Caki2 (cell line): ENCODE data around the gene RNF224. TPM values are rescaled to one million over a fixed set of nuclear protein-coding genes. Genes with fewer than 3 reads are reported as not detected.

Experiments
- DNase-seq: peaks from one replicate; pipeline ENCODE4 v3.0.0-alpha.2; 2015; ENCODE audit warnings: low read depth
- in situ Hi-C: cut with HindIII; loops from 2 replicates; pipeline ENCODE4 v1.10.0; 2016; ENCODE audit warnings: low sequenced_read_pairs, low pct_unique_long_range_greater_than_20kb, mixed read lengths
- total RNA-seq: library from RNA; depleted of rRNA; stranded (reverse); fragments of >200 nt; shearing (Covaris generic); gene quantifications from 2 replicates; pipeline ENCODE4 v1.2.3, GENCODE V29; 2014; ENCODE audit warnings: low replicate concordance

The RNF224 gene
- total RNA-seq, 1 experiment from 2014 or later, result not detected

DNA sequence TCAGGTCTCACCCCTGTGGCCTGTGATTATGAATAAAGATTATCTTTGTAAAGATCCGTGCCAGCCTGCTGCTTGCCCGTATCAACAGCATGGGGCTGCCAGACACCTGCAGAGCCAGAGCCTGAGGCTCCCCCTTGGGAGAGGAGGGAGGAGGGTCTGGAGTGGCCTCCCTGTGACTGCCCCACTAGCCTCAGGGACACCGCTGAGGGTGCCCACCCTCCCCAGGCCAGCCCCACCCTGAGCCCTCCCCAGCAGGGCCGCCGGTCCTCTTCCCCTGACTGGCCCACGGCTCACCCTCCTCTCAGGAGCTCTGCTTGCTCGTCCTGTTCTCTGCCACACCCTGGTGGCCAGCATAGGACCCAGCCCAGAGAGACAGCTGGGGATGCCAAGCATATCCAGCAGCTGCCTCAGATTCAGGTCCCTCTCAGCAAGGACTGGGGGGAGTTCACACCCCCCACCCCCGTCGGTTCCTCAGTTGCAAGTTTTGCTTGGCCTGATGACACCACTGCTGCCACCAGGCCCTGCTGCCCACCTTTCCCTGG lies 36.9 kb upstream of the RNF224 start:
- in situ Hi-C loops, result no loop called here
- peak; percentile 16 for DNase-seq

DNA sequence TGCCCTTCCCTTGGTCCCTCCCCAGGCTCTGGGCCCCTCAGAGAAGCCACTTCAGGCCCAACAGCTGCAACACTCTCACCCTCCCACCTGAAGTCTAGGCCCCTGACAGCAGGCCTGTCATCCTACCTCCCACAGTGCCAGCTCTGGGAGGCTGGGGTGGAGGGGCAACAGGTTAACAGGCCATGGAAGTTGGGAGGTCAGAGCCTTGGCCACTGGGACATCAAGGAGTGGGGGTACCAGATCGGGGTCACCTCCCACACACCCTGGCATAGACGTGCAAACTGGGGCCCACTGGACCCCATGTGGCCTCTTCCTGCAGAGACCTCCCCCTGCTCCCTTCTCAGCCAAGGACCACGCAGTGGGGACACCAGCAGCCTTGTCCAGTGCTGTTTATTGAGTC lies 36.1 kb upstream of the RNF224 start:
- in situ Hi-C loops, result no loop called here
- no peak for DNase-seq

DNA sequence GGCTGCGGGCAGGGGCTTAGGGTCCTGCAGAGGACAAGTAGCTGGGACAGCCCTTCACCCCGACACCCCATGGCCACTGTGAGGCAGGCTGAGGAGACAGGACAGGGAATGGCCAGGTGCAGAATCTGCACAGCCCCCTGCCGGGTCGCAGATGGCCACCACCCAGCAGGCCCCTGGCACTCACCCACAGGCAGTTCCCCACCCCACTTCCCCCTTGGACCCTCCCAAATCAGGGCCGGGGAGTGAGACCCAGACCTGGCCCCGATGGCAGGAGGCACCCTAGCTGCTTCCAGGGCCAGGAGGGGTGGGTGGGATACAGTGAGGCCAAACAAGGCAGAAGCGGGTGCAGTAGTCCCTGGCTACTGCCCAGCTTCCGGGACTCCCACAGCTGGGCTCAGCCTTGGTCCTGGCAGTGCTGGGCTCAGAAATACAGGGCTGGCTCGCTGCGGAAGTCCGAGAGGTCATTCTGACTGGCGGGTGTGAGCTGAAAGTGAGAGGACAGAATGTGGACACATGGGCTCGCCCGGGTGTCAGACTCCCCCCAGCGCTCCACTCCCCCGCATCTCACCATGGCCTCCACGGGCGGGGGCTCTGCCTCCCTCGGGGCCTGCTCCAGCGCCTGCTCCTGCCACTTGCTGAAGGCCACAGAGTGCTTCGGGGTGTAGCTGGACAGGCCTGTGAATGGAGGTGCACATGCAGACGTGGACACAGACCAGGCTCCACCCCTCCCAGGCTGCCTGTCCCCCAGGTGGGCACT lies 35.4 kb upstream of the RNF224 start:
- DNase-seq, result no peak
- in situ Hi-C loops, result no loop called here

DNA sequence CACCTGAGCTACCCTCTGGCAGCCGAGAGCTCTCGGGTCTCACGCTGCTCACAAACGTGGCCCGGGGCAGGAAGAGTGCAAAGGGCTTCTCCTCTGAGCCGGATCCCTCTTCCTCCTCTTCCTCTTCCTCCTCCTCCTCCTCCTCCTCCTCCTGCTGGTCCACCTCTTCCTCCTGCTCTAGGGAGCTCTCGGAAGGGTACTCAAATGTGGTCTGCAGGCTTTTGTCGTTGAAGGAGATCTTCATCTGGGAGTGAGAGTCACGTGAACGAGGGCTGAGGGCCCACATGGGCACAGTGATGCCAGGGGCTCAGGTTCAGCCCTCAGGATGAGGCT lies 34.9 kb upstream of the RNF224 start:
- DNase-seq, result no peak
- in situ Hi-C loops, result no loop called here

DNA sequence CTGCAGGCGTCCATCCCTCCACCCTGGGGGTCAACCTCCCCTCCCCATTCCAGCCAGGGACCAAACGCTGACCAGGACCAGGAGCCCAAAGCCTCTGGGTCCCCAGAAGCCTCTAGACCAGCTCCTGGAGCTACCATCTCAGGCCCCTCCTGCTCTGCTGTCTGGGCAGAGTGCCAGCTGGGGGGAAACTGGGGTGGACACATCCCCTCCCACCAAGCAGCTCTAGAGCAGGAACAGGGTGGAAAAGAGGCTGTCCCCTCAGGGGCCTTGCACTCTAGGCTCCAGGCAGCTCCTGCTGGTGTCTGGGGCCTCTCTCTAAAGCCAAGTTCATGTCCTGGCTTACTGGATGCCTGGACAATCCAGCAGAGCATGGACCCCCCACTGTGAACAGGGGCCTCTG lies 34.4 kb upstream of the RNF224 start:
- DNase-seq, result no peak
- in situ Hi-C loops, result no loop called here

DNA sequence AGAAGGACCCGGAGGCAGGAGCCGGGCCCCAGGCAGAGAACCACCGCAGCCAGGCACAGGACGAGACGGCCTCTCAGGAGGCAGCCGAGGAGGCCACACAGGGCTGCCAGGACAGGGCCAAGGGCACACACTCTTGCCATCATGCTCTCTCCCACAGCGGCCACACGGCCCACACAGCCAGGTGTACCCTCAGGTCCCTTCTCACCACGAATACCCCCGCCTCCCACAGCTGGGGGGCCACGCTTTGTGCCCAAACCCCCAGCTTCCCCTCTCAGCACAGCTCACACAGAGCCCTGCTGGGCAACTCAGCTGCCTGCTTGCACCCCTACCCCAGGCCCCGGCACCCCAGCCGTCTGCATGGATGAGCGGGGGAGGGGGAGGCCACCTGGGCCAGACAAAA lies 33.5 kb upstream of the RNF224 start:
- no peak for DNase-seq
- in situ Hi-C loops, result no loop called here

DNA sequence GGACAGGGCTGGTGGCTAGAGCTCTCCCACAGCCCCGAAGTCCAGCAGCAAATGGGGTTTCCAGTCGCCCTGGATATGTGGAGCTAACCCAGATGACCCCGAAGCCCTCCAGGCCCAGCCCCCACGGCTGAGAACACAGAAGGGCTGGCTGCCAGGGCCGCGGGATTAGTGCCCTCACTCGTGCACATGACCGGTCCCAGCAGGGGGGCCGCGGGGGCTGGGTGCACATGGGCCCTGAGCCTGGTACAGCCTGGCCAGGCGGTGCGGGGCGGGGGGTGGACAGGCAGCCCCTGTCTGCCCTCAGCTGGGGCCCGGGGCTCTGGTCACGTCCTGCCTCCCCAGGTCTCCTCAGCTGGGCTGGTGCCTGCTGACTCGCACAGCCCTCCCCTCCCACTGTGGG lies 32.9 kb upstream of the RNF224 start:
- in situ Hi-C loops, result no loop called here
- no peak for DNase-seq

DNA sequence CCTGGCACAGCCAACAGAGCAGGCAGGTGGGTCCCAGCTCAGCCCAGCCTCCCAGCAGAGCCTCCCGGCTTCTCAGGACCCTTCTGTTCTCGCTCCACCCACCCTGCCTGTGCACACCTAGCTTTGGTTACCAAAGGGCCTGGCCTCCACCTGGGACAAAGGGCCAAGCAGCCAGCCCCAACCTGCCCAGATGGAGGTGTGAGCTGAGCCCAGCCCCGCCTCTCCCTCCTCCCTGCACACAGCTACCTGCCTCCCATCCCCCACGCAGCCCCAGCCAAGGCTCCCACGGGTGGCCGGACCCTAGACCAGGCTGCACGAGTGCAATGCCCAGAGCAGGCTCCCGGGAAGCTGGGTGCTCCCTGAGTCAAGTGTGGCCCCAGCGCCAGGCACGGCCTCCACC lies 32.4 kb upstream of the RNF224 start:
- in situ Hi-C loops, result no loop called here
- DNase-seq, result no peak

DNA sequence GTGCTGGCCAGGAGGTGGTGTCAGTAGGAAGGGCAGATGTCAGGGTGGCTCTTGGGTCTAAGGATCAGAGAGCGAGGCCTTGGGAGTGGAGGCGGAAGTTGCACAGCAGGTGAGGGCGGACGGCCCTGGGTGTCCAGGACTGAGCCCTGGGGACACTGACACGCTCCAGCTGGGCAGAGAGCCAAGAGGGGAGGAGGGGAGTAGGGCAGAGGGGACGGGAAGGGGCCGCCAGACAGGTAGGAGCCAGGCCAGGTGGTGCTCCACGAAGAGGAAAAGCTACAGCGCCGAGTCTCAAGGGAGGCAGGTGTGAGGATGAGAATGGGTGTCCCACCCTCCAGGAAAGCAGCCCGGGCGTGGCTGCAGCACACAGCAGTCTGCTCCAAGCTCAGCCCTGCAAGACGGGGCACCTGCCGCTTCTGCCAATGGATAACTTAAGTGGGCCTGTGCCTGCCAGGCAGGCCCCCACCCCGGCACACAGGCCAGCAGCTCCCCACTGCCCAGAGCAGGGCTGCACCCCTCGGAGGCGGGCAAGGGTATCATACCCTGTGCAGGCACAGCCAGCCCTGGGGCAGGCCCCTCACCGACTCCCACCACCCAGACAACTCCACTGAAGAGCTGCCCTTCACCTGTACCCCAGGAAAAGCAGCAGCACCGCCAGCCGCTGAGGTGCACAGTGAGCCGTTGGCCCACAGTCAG lies 31.6 kb upstream of the RNF224 start:
- in situ Hi-C loops, result no loop called here
- no peak for DNase-seq

DNA sequence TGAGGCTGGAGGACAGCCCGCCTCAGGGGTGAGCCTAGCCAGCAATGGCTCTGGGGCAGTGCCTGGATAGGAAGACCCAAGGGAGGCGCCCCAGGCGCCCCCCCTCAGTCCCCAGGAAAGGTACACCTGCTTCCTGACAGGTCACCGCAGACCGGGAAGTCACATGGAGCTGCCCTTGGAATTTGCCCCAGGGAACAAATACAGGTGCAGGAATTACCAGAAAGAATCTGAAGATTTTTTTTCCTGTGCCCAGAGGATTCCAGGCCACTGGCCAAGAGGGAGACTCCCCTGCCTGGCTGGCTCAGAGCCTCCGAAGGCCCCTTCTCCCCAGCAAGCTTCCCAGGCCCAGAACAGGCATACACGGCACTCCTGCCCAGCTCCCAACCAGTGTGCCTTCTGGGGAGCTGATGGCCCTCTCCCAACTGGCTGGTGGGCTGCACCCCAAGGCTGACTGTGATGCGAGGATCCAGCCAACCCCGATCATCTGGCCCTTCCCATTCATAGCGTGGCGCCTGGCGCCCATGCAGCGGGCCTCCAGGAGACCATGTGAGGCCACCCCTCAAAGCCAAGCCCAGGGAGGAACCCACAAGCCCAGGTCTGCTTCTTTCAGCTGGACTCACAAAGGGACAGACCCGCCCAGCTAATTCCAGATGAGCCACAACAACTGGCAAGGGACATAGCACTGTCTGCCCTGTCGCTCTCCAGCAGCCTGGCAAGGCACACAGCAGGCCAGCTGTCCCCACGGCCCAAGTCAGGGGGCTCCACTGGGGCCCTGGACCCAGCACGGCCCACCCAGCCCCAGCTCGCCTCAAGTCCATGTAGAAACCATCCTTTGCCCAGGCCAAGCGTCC lies 29.0 kb upstream of the RNF224 start:
- in situ Hi-C loops, result no loop called here
- DNase-seq, result no peak

DNA sequence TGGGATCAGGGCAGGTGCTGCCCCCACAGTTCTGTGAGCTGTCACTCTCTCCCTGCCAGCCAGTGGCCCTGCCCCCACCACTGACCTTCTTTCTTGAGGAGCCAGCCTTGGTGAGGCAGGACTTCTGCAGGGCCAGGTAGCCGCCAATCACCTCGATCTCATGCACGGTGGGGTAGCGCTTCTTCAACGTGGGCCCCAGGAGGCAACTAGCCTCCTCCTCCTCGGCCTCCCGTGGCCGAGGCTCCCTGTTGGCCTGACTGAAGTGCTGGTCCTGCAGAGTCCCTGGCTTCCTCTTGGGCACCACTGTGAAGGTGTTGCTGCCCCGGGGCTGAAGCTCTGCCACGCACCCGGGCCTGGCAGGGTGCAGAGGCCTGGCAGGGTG lies 28.4 kb upstream of the RNF224 start:
- in situ Hi-C loops, result no loop called here
- DNase-seq, result no peak

DNA sequence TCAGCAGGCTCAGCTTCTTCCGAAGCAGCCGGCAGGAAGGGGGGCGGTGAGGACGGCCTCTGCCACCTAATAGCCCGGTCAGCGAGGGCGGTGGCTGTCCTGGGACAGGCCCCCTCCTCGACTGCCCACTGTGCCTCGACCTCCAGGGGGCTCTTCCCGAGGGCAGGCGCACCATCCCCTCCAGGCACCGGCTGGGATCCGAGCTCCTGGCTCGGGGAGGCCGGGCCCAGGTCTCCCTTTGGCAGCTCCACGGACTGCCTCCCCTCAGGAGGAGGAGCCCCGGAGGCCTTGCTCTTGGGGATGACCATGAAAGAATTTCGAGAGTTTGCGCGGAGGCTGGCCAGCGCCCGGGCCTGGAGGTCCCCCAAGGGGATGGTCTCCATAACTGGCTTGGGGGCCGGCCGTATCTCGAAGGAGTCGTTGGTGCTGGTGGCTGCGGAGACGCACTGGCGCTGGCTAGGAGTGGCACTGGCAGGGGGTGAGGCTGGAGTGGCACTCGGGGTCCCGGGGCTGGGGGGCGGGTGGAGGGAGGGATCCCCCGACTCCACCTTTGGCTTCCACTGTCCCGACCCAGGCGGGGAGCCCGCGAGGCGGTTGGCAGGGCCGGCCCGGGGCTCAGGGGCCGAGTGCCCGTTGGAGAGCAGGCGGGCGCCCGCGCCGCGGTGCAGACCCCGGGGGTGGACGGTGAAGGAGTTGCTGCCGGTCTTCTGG lies 27.7 kb upstream of the RNF224 start:
- DNase-seq, result no peak
- in situ Hi-C loops, result no loop called here

DNA sequence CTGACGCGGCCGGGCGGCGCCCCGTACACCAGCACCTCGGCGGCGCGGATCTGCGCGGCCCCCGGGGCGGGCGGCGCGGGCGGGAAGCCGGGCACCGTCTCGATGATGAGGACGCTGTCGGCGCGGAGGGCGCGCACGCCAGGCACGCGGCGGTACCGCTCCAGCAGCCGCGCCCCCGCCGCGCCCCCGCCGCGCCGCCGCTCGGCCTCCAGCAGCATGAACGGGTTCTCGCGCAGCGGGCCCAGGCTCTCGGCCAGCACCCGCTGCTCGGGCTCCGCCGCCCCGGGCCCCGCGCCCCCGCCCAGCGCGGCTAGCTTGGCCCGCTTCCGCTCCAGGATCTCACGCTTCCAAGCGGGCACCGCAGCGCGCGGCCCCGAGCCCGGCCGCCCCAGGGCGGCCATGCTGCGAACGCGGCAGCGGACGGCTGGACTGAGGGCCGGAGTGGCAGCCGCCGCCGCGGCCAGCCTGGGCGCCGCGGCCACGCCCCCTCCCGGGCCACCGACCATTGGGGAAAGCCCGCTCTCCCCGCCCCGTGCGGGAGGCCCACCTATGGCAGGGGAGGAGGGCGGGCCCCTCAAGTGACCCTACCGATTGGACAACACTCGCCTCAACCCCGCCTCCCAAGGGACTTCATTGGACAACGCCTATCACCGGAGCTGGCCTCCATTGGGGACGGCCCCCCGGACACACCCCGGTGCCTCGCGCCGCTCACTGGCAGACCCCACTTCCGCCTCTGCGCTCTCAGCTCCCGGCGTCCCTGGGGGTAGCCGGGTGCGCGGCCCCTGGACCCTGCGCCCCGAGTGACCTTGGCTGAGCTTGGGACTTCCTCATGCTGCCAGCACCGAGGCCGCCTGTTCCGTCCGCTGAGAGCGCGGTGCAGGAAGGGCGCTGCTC lies 26.7 kb upstream of the RNF224 start, which contains the start of gene TPRN:
TPRN (minus strand) TSS at position 431 of the 894 bp plus-strand sequence; CDS start at position 401, 30 bp downstream.
- DNase-seq, result peak; percentile 99

DNA sequence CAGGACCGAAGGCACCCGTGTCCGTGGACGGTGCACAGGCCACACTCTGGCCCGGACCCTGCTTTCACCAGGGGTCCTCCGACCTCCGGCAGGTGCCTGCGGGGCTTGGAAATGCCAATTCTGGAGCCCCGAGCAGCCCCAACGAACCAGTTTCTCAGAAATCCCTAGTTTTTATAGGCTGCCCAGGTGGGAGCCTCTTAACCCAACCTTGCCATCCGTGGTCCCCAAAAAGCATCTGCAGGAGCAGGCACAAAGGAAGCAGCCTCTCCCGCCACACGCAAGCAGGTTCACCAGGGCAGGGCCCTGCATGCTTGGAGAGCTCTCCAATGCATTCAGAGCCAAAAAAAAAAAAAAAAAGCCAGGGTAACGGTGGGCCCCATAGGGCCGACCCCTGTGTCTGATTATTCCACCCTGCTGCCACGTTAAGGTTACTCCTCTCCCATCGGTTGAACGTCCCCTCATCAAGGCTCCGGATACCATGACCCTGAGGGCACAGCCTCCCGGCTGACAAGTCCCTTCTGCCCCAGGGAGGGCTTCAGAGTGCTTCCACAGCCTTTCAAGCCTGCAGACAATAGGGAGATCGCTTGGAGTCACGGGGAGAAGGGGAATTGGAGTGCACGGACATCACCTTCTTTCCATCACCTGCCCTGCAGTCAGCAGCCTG lies 26.0 kb upstream of the RNF224 start:
- in situ Hi-C loops, result no loop called here
- no peak for DNase-seq

More for the DNA sequence above, 26.7 kb upstream of the RNF224 start, which contains the start of gene TPRN:
- in situ Hi-C loops, result no loop called here

DNA sequence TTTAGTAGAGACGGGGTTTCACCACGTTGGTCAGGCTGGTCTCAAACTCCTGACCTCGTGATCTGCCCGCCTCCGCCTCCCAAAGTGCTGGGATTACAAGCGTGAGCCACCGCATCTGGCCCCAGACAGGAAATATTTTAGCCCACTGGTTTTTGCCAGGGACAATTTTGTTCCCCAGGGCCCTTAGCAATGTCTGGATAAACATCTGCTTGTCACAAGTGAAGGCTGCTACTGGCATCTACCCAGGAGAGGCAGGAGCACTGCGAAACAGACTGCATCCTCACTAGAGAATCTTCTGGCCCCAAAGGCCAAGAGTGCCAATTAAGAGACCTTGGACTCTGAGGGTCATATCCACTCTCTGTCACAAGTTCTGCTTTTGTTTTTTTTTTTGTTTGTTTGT lies 24.3 kb upstream of the RNF224 start:
- in situ Hi-C loops, result no loop called here
- DNase-seq, result no peak

DNA sequence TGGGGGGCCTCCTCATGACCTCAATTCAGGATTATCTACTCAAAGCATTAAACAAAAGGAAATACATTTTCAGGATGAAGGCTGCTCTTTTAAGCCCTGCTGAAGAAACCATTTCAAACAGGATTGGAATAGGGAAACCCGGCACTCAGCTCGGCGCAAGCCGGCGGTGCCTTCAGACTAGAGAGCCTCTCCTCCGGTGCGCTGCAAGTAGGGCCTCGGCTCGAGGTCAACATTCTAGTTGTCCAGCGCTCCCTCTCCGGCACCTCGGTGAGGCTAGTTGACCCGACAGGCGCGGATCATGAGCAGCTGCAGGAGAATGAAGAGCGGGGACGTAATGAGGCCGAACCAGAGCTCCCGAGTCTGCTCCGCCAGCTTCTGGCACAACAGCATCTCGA lies 22.6 kb upstream of the RNF224 start:
- in situ Hi-C loops, result no loop called here
- no peak for DNase-seq
